SU-DHL-6 (cell line): ENCODE data around the gene FOLR3.
"Not testable (repeated sequence)": the region's sequence is repeated elsewhere in the genome, so short reads cannot be mapped to it uniquely, and the experiment has no call there.

Source experiments
- H2AFZ ChIP-seq: fragments of 200-600 bp; sonication (generic); 2 replicates; pipeline ENCODE4 v1.6.1; 2014; ENCODE audit warnings: low read depth, mild to moderate bottlenecking, moderate library complexity, mixed read lengths, antibody characterized with exemption, low read length; ENCODE audit not compliant: severe bottlenecking
- H3F3A ChIP-seq: fragments of 200-600 bp; shearing (Covaris generic); 2 replicates; pipeline ENCODE4 v1.6.0; 2016; ENCODE audit warnings: antibody characterized with exemption, mild to moderate bottlenecking; ENCODE audit not compliant: insufficient read depth
- H3K27ac ChIP-seq: fragments of 200-600 bp; sonication (generic); 2 replicates; pipeline ENCODE4 v1.5.1; 2016; ENCODE audit warnings: low read depth, mild to moderate bottlenecking, low read length, moderate library complexity, mixed read lengths
- H3K27me3 ChIP-seq: fragments of 200-600 bp; sonication (generic), shearing (Covaris generic); 2 replicates; pipeline ENCODE4 v1.6.0; 2014; ENCODE audit warnings: mild to moderate bottlenecking, low read length
- H3K36me3 ChIP-seq: fragments of 200-600 bp; sonication (generic); 2 replicates; pipeline ENCODE4 v1.6.1; 2014; ENCODE audit warnings: mild to moderate bottlenecking, low read length, mixed read lengths
- H3K4me2 ChIP-seq: fragments of 300-600, 200-600 bp; shearing (Covaris generic), sonication (generic); 2 replicates; pipeline ENCODE4 v1.6.0; 2014; ENCODE audit warnings: low read length, low read depth, mild to moderate bottlenecking; ENCODE audit not compliant: poor library complexity, severe bottlenecking
- H3K4me3 ChIP-seq: fragments of 200-600 bp; sonication (generic); 2 replicates; pipeline ENCODE4 v1.5.1; 2014; ENCODE audit warnings: antibody characterized with exemption, low read length, mild to moderate bottlenecking, mixed read lengths; ENCODE audit not compliant: insufficient read depth, poor library complexity, severe bottlenecking
- H3K79me2 ChIP-seq: fragments of 200-600 bp; sonication (generic); 2 replicates; pipeline ENCODE4 v1.6.1; 2014; ENCODE audit warnings: mild to moderate bottlenecking, low read length, moderate library complexity; ENCODE audit not compliant: insufficient read depth
- H3K9ac ChIP-seq: fragments of 200-600 bp; sonication (generic); 2 replicates; pipeline ENCODE4 v1.7.0; 2014; ENCODE audit warnings: mild to moderate bottlenecking, low read length
- H3K9me2 ChIP-seq: fragments of 200-600 bp; sonication (generic); replicated peaks from 2 replicates; pipeline ENCODE4 v1.6.1; 2014; ENCODE audit warnings: low read length; ENCODE audit not compliant: insufficient read depth
- H3K9me3 ChIP-seq: fragments of 200-600 bp; sonication (generic); 2 replicates; pipeline ENCODE4 v1.6.1; 2014; ENCODE audit warnings: low read length, mixed read lengths; ENCODE audit not compliant: insufficient read depth
- H4K20me1 ChIP-seq: fragments of 200-600 bp; sonication (generic); 2 replicates; pipeline ENCODE4 v1.6.1; 2014; ENCODE audit warnings: low read depth, mild to moderate bottlenecking, antibody characterized with exemption, low read length, moderate library complexity, mixed read lengths
- CTCF ChIP-seq: fragments of 200-600 bp; sonication (generic); IDR thresholded peaks from one replicate; pipeline ENCODE4 v1.5.1; 2017; ENCODE audit warnings: antibody characterized with exemption, mild to moderate bottlenecking, low read length, moderate library complexity; ENCODE audit not compliant: insufficient read depth, poor library complexity, severe bottlenecking
- EZH2phosphoT487 ChIP-seq: fragments of 200-600 bp; sonication (generic), shearing (Covaris generic); conservative IDR thresholded peaks from 2 replicates; pipeline ENCODE4 v1.6.1; 2018; ENCODE audit warnings: mild to moderate bottlenecking, antibody characterized with exemption, low read length, moderate library complexity, mixed read lengths

The FOLR3 gene

DNA sequence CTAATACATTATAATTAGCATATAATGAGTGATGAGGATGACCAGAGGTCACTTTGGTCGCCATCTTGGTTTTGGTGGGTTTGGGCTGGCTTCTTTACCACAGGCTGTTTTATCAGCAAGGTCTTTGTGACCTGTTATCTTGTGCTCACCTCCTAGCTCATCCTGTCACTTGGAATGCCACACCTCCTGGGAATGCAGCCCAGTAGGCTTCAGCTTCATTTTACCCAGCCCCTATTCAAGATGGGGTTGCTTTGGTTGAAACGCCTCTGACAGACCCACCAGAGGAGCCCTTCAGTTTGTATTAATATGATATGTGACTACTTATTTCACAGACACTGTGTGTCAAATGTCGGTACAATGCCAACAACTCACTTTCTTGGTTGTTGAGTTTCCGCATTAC is 20.2 kb downstream of the FOLR3 start:
- H3K27me3 ChIP-seq, result no peaks in the 10 kb centered on the region
- no peaks in the 10 kb centered on the region for H3K79me2 ChIP-seq
- no peaks in the 10 kb centered on the region for H3K9me2 ChIP-seq
- H3F3A ChIP-seq, result no peaks in the 10 kb centered on the region
- no peaks in the 10 kb centered on the region for H3K36me3 ChIP-seq
- no peaks in the 10 kb centered on the region for H4K20me1 ChIP-seq
- H2AFZ ChIP-seq, result no peak overlapping the region
- TF ChIP-seq CTCF, result no peak
- no peak for TF ChIP-seq EZH2phosphoT487
- H3K27ac ChIP-seq, result no peak overlapping the region
- no peaks in the 10 kb centered on the region for H3K9me3 ChIP-seq
- no peak overlapping the region for H3K9ac ChIP-seq
- no peak overlapping the region for H3K4me2 ChIP-seq
- H3K4me3 ChIP-seq, result no peak overlapping the region

GRCh38 chr11:72157131-72157530 is 21.6 kb downstream of the FOLR3 start:
- Histone ChIP-seq H3K4me2 (no peak overlapping the region), H3K9ac (no peak overlapping the region), H3K27me3 (no peaks in the 10 kb centered on the region), H3F3A (no peaks in the 10 kb centered on the region), H3K4me3 (no peak overlapping the region), H3K27ac (no peak overlapping the region), H4K20me1 (no peaks in the 10 kb centered on the region), H3K36me3 (no peaks in the 10 kb centered on the region), H3K79me2 (no peaks in the 10 kb centered on the region), H2AFZ (no peak overlapping the region), H3K9me3 (no peaks in the 10 kb centered on the region), H3K9me2 (no peaks in the 10 kb centered on the region)
- TF ChIP-seq EZH2phosphoT487 (no peak), CTCF (no peak)

DNA sequence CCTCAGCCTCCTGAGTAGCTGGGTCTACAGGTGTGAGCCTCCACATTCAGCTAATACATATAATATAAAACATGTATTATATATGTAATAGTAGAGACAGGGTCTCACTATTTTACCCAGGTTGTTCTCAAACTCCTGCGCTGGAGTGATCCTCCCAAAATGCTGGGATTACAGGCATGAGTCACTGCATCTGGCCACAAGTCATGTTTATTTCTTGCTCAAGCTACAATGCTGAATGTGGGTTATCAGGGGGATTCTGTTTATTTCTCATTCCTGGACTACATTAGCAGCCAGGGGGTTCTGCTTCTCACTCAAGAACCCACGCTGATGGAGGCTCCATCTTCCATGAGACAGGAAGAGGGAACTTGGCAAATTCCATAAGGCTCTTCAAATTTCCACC is 24.8 kb downstream of the FOLR3 start:
- Histone ChIP-seq H3K9me2 (no peaks in the 10 kb centered on the region), H3K79me2 (no peaks in the 10 kb centered on the region), H3K4me3 (no peak overlapping the region), H3K4me2 (no peak overlapping the region), H3K9me3 (no peaks in the 10 kb centered on the region), H3K9ac (no peak overlapping the region), H3K27ac (no peak overlapping the region), H2AFZ (no peak overlapping the region), H3K36me3 (no peaks in the 10 kb centered on the region), H3F3A (no peaks in the 10 kb centered on the region), H3K27me3 (no peaks in the 10 kb centered on the region), H4K20me1 (no peaks in the 10 kb centered on the region)
- TF ChIP-seq EZH2phosphoT487 (no peak), CTCF (no peak)

DNA sequence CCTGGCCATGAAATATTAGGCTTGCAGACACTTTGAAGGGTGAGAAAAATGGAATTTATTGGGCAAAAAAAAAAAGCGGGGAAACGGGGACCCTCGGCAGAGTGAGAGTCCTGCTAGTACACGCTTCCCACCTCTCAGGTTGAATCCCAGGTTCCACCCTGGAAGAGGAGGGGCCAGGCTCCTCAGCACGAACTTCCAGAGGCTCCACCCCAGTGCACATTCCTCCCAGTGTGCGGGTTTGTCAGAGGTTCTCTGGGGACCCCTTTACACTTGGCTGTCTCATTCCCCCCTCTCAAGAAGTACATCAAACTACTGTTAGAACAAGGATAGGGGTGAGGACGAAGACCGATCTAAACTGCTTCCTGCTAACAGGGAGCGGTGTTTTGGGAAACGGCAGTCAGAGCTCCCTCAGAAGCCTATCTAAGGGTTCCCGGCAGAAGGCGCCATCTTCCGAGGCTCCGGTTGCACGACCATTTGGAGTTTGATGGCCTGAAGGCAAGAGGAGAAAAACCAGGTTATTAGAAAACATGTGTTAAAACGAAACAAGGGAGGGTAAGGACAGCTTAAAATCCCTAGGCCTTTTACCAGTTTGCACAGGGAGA is 27.5 kb downstream of the FOLR3 start:
- Histone ChIP-seq H3K36me3 (no peaks in the 10 kb centered on the region), H4K20me1 (no peaks in the 10 kb centered on the region), H3K27ac (no peak overlapping the region), H2AFZ (no peak overlapping the region), H3K9me3 (no peaks in the 10 kb centered on the region), H3K4me2 (no peak overlapping the region), H3K9me2 (no peaks in the 10 kb centered on the region), H3F3A (no peaks in the 10 kb centered on the region), H3K9ac (no peak overlapping the region), H3K27me3 (no peaks in the 10 kb centered on the region), H3K79me2 (no peaks in the 10 kb centered on the region), H3K4me3 (no peak overlapping the region)
- no peak for TF ChIP-seq CTCF
- TF ChIP-seq EZH2phosphoT487, result no peak

DNA sequence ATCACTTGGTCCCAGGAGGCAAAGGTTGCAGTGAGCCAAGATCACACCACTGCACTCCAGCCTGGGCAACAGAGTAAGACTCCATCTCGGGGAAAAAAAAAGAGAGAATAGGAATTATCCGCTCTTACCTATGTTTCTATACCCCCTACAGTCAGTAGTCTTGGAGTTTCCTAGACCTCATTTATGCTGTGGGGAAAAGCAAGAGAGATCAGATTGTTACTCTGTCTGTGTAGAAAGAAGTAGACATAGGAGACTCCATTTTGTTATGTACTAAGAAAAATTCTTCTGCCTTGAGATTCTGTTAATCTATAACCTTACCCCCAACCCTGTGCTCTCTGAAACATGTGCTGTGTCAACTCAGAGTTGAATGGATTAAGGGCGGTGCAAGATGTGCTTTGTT is 28.7 kb downstream of the FOLR3 start:
- H3K4me2 ChIP-seq, H3K27me3 ChIP-seq, H3K27ac ChIP-seq, H2AFZ ChIP-seq, H3K36me3 ChIP-seq, H3K79me2 ChIP-seq, H3K9ac ChIP-seq, H3F3A ChIP-seq, H3K4me3 ChIP-seq, H3K9me2 ChIP-seq, H4K20me1 ChIP-seq, H3K9me3 ChIP-seq: not testable (repeated sequence)
